HT1080 (cell line): ENCODE data around the gene HRCT1. TPM values are rescaled to one million over a fixed set of nuclear protein-coding genes. Genes with fewer than 3 reads are reported as not detected.

ENCODE experiments used
- DNase-seq: peaks from one replicate; pipeline ENCODE4 v3.0.0-alpha.2; 2015; ENCODE audit warnings: low read depth
- total RNA-seq: library from RNA; depleted of rRNA; stranded (reverse); fragments of >200 nt; shearing (Covaris generic); gene quantifications from 2 replicates; pipeline ENCODE4 v1.2.3, GENCODE V29; 2014; rRNA removed

Gene HRCT1
- total RNA-seq, 1 experiment from 2014 or later: 3.2 TPM

- DNase-seq: peak; percentile 54
These were observed 34.7 kb downstream of the HRCT1 start for GRCh38 chr9:35940458-35941407.

GRCh38 chr9:35942286-35942685, 36.3 kb downstream of the HRCT1 start:
- DNase-seq: no peak

DNA sequence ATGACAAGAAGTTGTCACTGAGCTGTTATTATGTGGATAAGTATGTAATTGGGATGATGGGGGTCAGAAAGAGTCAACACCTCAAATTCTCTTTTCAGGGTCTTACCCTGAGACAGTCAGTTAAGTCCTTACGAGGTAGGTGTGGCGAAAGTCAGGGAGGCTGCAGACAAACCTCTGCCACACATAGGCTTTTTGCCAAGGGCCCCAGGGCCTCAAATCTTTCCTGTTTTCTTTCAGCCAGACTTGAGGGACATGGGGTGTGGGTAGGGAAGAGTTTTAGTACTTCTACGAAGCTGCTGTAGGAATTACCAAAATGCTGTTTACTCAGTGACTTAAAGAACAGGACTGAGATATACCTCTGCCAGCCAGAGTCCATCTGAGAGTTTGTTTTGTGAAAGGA, 38.2 kb downstream of the HRCT1 start:
- no peak for DNase-seq

DNA sequence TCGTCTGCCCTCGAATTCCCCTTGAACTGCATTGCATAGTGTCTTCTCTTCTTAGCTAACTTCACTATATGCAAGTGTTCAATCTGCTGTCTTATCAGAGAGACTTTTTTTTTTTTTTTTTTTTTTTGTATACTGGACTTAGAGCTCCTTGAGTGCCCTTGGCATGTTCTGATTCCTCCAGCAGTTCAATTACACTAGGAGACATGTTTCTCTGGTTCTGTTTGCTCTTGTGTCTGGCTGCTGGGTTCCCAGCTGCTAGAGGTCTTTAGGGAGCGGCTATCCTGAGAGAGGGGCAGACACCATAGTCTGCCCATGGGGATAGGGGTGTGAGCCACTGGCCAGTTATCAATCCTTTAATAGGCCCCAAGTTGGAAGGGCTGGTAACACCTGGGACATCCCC, 38.8 kb downstream of the HRCT1 start:
- no peak for DNase-seq

- DNase-seq: peak; percentile 85
These were observed 39.5 kb downstream of the HRCT1 start for GRCh38 chr9:35945341-35946018.

GRCh38 chr9:35948451-35948850, 42.4 kb downstream of the HRCT1 start:
- no peak for DNase-seq

DNA sequence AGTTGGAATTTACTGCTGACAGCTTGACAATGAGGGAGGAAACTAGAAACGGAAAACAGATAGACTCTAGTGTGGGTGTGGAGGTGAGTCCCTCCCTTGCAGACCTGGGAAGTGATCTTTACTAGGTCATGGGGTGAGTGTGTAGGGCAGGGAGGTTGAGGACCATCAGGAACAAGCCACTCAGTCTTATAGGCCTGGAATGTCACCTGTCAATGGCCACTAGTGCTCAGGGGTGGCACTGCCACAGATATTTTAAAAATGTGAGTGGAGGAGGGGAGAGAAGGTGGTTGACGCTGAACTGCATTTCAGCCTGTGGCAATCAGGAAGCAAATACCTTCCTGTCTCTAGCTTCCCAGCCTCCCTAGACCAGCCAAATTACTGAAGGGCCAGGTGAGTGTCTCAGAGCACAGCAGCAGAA, 42.9 kb downstream of the HRCT1 start:
- no peak for DNase-seq

DNA sequence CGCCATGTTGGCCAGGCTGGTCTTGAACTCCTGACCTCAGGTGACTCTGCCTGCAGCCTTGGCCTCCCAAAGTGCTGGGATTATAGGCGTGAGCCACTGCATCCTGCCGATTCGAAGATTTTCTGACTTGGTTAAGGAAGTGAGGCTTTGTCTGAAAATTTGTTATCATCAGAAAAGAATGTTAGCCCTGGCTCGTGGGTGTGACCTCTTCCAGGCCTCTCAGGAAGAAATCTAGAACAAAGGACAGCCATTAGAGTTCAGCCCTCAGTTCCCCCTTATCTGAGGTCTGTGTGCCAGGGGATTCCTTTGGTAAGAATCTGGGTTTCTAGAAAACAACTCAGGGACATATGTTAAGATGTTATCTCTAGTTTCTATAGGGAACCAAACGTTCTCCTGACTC, 45.7 kb downstream of the HRCT1 start:
- peak; percentile 65 for DNase-seq

DNA sequence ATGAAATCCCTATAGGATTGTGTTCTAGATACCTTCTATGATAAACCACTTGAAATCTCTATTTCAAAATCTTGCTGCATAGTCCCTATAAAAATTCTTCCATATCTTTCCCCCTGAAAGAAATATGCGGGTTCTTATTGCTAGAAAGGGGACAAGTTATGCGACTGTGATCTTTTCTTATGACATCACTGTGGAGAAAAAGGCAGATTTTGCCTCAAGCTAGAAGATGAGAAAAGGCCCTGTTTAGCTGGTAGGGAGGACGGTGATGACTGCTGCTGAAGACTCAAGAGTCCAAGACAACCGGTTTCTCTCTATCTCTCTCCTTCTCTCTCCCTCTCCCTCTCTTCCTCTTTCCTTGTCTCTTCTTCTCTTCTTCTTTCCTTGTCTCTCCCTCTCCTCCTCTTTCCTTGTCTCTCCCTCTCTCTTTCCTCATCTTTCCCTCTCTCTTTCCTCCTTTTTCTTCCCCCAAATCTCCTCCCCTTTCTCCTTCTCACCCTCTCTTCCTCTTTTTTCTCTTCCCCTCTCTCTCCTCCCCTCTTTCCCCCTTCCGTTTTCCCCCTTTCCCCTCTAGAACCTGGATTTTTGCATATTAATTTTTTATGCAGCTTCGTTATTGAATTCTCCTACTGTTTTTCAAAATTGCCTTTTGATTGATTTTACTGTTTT, 46.7 kb downstream of the HRCT1 start:
- DNase-seq: no peak

DNA sequence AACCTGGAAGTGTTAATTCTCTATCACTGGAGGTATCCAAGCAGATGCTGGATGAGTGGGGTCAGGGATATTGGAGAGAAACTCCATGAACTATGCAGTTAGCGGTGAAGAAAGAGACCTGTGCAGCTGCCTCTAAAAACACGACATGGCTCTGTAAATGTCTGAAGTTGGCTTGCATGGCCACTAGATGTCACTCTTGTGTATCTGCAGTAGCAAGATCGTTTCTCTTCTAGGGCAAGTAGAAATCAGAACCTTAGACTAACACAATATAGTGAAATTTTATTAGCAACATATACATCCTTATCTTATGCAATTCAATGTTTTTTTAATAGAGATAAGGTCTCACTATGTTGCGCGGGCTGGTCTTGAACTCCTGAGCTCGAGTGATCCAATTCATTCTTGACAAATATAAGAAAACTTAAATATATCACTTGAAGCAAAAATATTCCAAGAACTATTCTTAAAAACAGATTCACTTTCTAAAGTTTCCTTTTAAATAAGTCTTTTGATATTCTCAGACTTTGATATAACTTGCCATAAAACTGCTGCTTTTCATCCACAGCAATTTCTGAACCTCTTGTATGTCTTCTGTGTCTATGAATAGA, 49.0 kb downstream of the HRCT1 start:
- DNase-seq: peak; percentile 63

DNA sequence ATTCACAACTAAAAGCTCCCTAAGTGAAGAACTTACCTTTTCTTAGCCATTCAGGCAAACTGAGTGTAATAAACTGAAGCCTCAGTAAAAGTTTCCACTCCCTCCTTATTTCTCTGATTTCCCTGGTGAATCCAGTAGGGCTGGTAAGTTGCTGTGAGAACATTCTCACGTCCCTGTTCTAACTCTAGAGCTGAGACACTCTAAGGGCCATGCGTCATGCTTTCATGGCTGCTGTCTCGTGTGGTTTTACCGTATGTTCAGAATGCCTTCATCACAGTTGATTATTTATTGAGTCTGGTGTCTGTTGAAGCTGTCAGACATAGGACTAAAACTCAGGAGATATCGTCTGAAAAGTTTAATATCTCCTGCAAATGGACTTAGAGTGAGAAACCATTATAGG, 50.6 kb downstream of the HRCT1 start:
- no peak for DNase-seq

Other genes with a start within 250 kb of the HRCT1 start
- 6,816 and 22,210 TPM in 2 replicates for gene RMRP, start 248.2 kb upstream of the HRCT1 start, total RNA-seq
- 9.2 and 9.3 TPM in 2 replicates for gene CCDC107, start 247.9 kb upstream of the HRCT1 start, total RNA-seq
- 5.3 and 8.9 TPM in 2 replicates for gene ARHGEF39, start 241.0 kb upstream of the HRCT1 start, total RNA-seq
- 0.33 and 0.55 TPM in 2 replicates for gene CA9, start 232.3 kb upstream of the HRCT1 start, total RNA-seq
- 405 and 411 TPM in 2 replicates for gene TPM2, start 216.3 kb upstream of the HRCT1 start, total RNA-seq
- gene TLN1, start 174.0 kb upstream of the HRCT1 start, total RNA-seq: 165 and 198 TPM in 2 replicates
- gene CREB3, start 173.5 kb upstream of the HRCT1 start, total RNA-seq: 42.1 and 44.1 TPM in 2 replicates
- gene GBA2, start 157.0 kb upstream of the HRCT1 start, total RNA-seq: 39.2 and 41.6 TPM in 2 replicates
- gene RGP1, start 156.9 kb upstream of the HRCT1 start, total RNA-seq: 15.8 and 22.1 TPM in 2 replicates
- not detected in 2 replicates for gene MSMP, start 151.9 kb upstream of the HRCT1 start, total RNA-seq
- 6.9 and 8.6 TPM in 2 replicates for gene NPR2, start 114.6 kb upstream of the HRCT1 start, total RNA-seq
- 0.26 and 1.0 TPM in 2 replicates for gene SPAG8, start 93.9 kb upstream of the HRCT1 start, total RNA-seq
- gene HINT2, start 91.2 kb upstream of the HRCT1 start, total RNA-seq: 72.7 and 81.8 TPM in 2 replicates
- gene FAM221B, start 77.5 kb upstream of the HRCT1 start, total RNA-seq: not detected in 2 replicates
- gene TMEM8B, start 77.0 kb upstream of the HRCT1 start, total RNA-seq: 0.20 and 0.95 TPM in 2 replicates
- not detected in 2 replicates for gene OR13J1, start 35.8 kb upstream of the HRCT1 start, total RNA-seq
- gene SPAAR, start 3.3 kb downstream of the HRCT1 start, total RNA-seq: 0.05 and 0.23 TPM in 2 replicates
- gene OR2S2, start 52.0 kb downstream of the HRCT1 start, total RNA-seq: 0.32 TPM in 1 of 2 replicates, not detected in the other
- 5.2 and 7.5 TPM in 2 replicates for gene RECK, start 130.7 kb downstream of the HRCT1 start, total RNA-seq
- gene GLIPR2, start 230.5 kb downstream of the HRCT1 start, total RNA-seq: 2.6 and 3.7 TPM in 2 replicates